Fibroblast of mammary gland (primary cell): Measurements from ENCODE around the gene BTN2A1.

Experiments
- DNase-seq: peaks from one replicate; pipeline ENCODE4 v3.0.0-alpha.2; 2010; ENCODE audit warnings: low read depth
- H3K4me3 ChIP-seq: 2 replicates; pipeline ENCODE4 v1.5.1; 2011; ENCODE audit warnings: low read depth, mild to moderate bottlenecking, low read length, moderate library complexity; ENCODE audit not compliant: control insufficient read depth
- CTCF ChIP-seq: conservative IDR thresholded peaks from 2 replicates; pipeline ENCODE4 v1.5.1; 2011; ENCODE audit warnings: low read depth, low read length, inconsistent platforms; ENCODE audit not compliant: control insufficient read depth, insufficient read depth

Gene BTN2A1

GRCh38 chr6:26483727-26484126 is 26.0 kb downstream of the BTN2A1 start:
- H3K4me3 ChIP-seq, result no peak overlapping the region
- no peak for TF ChIP-seq CTCF
- no peak for DNase-seq

DNA sequence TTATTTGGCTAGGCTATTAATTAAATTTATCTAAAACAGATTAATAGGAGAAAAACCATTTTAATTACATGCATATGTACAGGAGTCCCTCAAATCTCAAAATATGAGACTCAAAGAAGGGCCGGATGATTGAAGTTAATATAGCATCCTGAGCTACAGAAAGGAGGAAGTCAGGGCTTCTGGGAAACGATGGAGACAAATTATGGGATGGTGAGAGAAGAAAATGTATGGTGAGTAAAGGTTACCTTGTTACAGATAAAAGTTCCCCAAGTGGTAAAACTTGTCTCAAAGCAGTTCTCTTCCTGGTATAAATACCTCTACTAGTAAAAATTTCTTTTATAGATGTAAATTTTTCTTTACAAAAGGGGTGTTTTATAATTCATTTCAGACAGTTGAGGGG is 26.4 kb downstream of the BTN2A1 start:
- no peak for TF ChIP-seq CTCF
- no peak overlapping the region for H3K4me3 ChIP-seq

GRCh38 chr6:26485112-26485780 is 27.5 kb downstream of the BTN2A1 start:
- no peak overlapping the region for H3K4me3 ChIP-seq
- no peak for TF ChIP-seq CTCF
- no peak for DNase-seq

More for the DNA sequence above, 26.4 kb downstream of the BTN2A1 start:
- no peak for DNase-seq

DNA sequence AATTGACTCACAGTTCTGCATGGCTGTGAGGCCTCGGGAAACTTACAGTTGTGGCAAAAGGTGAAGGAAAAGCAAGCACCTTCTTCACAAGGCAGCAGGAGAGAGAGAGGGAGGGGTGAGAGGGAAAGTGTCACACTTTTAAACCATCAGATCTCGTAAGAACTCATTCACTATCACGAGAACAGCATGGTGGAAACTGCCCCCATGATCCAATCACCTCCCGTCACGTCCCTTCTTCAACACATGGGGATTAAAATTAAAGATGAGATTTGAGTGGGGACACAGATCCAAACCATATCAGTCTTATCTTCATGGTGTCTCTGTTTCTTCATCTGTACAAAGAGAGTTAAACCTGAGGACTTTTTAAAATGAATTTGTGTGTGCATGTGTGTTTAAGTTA is 28.6 kb downstream of the BTN2A1 start:
- no peak for TF ChIP-seq CTCF
- no peak for DNase-seq
- no peak overlapping the region for H3K4me3 ChIP-seq

DNA sequence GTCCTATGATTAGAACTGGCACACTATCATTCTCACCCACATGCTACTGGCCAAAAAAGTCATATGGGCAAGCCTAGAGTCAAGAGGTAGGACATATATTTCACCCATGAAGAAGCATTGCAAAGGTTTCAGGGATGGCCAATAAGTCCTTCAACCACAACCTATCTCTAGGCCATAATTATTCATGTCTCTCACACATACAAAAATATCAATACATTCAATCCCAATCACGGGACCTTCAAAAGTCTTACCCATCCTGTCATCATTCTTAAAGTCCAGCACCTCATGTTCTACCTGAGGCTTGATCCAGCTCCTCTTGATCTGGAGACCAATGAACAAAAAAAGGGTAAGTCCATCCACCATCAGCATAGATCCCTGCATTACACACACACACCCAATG is 29.7 kb downstream of the BTN2A1 start:
- no peak for DNase-seq
- no peak overlapping the region for H3K4me3 ChIP-seq
- no peak for TF ChIP-seq CTCF

GRCh38 chr6:26489996-26490964 is 32.5 kb downstream of the BTN2A1 start:
- no peak for DNase-seq
- H3K4me3 ChIP-seq, result no peak overlapping the region
- no peak for TF ChIP-seq CTCF
